HG02642 (cell line): Measurements from ENCODE around the gene COX4I2.
"Not testable (repeated sequence)": the region's sequence is repeated elsewhere in the genome, so short reads cannot be mapped to it uniquely, and the experiment has no call there.

Experiments used
- ATAC-seq: cut with Tn5 transposase; IDR thresholded peaks from one replicate; pipeline ENCODE4 v1.9.1; 2021; ENCODE audit warnings: mild to moderate bottlenecking; ENCODE audit not compliant: unreplicated experiment, poor library complexity

The COX4I2 gene

GRCh38 chr20:31606804-31607639 is 30.7 kb upstream of the COX4I2 start:
- ATAC-seq: no peak

DNA sequence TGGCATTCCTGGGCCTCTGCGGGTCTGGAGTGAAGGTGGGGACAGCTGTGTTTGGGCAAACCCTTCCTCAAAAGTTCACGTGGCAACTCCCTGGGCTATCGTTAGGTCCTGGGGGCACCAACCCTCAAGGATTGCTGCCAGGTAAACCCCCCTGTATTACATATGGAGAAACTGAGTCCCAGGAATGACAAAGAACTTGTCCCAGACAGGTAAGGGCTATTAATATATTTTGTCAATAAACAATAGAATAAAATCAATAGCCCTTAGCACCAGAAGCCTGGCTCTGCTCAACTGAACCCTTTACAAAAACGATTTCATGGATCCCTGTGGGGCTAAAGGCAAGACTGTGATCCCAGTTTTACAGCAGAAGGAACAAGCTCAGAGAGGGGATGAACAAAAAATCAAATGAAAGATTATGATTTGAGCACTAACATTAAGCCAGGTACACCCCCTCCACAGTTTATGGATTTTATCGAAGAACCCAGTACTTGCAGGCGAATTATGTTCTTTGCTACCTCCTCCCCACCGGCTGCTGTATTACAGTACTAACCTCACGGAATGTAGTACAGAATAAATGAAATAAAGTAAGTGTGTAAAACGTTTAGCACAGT is 30.0 kb upstream of the COX4I2 start:
- ATAC-seq: no peak

- no peak for ATAC-seq
Observed at GRCh38 chr20:31608251-31608945, 29.3 kb upstream of the COX4I2 start.

DNA sequence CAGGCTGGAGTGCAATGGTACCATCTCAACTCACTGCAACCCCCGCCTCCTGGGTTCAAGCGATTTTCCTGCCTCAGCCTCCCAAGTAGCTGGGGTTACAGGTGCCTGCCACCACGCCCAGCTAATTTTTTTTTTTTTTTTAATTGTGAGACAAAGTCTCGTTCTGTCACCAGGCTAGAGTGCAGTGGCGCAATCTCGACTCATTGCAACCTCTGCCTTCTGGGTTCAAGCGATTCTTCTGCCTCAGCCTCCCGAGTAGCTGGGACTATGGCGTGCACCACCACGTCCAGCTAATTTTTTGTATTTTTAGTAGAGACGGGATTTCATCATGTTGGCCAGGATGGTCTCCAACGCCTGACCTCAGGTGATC is 25.5 kb upstream of the COX4I2 start:
- ATAC-seq: not testable (repeated sequence)

- ATAC-seq: no peak
Observed at GRCh38 chr20:31615416-31615815, 22.3 kb upstream of the COX4I2 start.

DNA sequence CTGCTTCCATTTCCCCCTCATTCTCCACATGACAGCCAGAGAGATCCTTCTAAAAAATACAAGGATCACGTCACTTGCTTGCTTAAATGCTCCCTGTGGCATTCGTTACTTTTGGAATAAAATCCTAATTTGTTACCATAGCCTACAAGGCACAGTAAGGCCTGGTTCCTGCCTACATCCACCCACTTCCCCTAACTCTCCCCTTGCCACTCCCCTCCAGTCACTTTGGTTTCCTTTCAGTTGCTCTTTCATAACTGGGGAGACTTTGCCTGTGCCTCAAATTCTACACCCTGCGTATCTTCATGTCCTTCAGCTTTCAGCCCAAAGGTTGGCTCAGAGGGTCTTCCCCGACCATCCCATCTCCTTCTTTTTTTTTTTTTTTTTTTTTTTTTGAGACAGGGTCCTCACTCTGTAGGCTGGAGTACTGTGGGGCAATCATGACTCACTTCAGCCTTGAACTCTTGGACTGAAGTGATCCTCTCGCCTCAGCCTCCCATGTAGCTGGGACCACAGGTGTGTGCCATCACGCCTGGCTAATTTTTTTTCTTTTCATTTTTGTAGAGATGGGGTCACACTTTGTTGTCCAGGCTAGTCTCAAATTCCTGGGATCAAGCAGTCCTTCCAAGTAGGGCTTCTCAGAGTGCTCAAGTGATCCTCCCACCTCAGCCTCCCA is 20.1 kb upstream of the COX4I2 start:
- ATAC-seq: no peak

- no peak for ATAC-seq
Observed at GRCh38 chr20:31620246-31620645, 17.5 kb upstream of the COX4I2 start.

- not testable (repeated sequence) for ATAC-seq
Observed at GRCh38 chr20:31623123-31623505, 14.6 kb upstream of the COX4I2 start.

GRCh38 chr20:31626534-31626933 is 11.2 kb upstream of the COX4I2 start:
- not testable (repeated sequence) for ATAC-seq

DNA sequence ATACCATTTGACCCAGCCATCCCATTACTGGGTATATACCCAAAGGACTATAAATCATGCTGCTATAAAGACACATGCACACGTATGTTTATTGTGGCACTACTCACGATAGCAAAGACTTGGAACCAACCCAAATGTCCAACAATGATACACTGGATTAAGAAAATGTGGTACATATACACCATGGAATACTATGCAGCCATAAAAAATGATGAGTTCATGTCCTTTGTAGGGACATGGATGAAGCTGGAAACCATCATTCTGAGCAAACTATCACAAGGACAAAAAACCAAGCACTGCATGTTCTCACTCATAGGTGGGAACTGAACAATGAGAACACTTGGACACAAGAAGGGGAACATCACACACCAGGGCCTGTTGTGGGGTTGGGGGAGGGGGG is 9.7 kb upstream of the COX4I2 start:
- not testable (repeated sequence) for ATAC-seq

- no peak for ATAC-seq
Observed at GRCh38 chr20:31630187-31630790, 7.4 kb upstream of the COX4I2 start.

DNA sequence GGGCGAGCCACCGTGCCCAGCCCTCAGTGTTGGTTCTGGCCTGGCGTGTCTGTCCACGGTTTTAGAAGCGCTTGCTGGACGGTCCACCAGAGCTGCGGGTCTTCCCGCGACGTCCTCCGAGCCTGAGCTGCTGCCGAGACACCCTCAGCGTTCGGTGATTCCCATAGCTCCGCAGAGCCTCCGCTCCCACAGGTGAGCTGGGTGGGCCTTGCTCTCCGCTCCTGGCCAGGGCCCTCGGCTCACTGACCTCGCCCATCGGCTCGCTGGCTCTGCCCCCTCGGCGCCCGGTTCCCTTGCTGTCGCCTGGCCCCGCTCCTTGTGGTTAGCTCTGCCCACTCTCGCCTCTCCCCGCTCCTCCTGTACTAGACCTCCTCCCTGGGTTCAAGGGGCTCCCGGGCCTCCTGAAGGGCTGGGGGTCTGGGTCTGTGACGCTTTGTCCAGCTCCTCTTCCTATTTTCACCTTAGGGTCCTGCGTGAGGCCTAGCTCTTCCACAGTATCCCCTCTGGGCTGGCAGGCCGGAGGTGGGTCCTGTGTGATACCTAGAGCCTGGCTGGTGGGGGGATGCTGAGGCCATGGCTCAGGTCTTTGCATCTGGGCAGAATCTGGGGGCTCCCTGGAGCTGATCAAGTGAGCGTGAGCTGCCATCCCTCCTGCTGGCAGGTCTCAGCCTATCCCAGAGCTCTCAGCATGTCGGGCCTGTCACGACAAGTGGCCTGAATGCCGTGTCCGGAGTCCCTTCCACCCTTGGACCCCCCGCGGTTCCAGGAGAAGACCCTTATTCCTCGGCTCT is 5.0 kb upstream of the COX4I2 start:
- ATAC-seq: no peak

DNA sequence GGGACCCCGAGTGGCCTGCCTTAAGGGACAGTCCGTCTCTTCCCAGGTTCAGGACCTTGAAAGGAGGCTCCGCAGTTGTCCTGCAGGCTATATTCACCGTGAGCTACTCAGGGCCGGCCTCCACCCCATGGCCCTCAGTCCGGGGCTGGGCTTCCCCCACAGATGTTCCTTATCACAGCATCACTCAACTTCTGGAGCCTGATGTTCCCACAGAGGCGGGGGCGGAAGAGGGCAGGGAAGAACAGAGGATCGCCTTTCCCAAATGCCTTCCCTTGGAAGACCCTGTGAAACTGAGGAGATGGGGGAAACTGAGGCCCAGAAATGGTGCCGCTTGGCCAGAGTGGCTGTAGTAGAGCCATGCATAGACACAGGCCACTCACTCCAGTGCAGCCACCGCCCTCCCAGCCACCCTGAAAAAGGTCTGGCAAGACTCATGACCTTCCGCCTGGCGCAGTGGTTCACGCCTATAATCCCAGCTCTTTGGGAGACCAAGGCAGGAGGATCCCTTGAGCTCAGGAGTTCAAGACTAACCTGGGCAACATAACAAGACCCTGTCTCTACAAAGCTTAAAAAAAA is 4.3 kb upstream of the COX4I2 start:
- ATAC-seq: no peak

DNA sequence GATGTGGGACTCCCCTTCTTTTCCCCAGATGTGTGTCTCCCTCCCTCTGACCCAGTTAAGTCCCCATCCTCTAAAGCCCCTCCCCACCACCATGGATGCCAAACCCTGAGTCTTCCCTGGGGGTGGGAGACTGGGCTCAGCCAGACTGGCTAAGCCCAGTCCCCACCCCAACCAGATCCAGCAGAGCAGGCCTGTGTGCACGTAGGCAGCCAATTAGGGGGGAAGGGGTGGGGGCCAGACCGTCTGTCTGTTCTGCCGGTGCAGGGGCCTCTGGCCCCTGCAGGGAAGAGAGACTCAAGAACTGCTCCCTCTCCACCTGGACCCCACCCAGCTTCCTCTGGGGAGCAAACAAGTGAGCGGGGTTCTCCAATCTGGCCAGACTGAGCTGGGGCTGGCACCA is 605 bp downstream of the COX4I2 start:
- no peak for ATAC-seq

GRCh38 chr20:31638816-31639215 is 1.1 kb downstream of the COX4I2 start:
- no peak for ATAC-seq

DNA sequence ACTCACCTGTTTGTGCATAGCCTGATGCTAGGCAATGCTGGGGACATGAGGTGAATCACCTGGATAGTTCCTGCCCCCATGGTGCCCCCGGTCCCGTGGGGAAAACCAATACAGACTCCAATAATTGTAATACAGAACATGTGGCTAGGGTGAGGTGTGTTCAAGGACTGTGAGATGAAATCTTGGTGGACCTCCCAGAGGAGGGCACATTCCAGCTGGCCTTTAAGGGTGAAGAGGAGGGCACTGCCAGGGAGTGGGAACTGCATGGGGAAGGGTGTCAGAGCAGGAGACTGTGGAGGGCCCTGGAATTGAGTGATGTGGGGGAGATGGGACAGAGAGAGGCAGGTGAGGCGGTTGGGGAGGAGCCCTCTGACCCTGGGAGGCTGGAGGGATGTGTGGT is 2.5 kb downstream of the COX4I2 start:
- ATAC-seq: no peak

DNA sequence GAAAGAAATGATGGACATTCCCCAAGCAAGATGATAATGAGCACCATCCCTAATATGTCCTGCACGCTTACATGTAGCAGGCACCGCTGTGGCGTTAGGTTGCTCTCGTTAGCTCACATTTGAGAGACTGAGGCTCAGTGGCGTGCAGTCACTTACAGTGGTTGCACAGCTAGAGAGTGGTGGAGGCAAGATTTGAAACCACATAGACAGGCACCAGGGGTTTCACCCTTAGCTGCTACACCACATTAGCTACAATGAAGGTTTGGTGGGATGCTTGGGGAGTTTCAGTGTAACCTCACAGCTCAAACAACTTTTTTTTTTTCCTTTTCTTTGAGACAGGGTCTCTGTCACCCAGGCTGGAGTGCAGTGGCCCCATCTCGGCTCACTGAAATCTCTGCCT is 3.7 kb downstream of the COX4I2 start:
- no peak for ATAC-seq

DNA sequence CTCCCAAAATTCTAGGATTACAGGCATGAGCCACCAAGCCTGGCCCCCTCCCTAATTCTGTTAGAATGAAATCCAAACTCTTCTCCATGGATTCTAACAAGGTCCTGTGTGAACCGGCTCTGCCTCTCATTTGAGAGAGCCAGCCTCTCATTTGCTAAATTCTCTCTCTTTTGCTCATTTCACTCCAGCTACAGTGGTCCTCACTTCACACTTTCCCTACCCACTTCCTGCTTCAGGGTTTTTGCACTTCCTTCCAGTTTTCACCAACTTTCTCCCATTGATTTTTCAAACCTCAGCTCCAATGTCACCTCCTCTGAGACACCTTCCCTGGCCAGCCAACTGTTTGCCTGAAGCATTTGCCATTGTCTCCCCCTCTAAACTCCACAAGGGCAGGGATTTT is 5.1 kb downstream of the COX4I2 start:
- ATAC-seq: no peak

DNA sequence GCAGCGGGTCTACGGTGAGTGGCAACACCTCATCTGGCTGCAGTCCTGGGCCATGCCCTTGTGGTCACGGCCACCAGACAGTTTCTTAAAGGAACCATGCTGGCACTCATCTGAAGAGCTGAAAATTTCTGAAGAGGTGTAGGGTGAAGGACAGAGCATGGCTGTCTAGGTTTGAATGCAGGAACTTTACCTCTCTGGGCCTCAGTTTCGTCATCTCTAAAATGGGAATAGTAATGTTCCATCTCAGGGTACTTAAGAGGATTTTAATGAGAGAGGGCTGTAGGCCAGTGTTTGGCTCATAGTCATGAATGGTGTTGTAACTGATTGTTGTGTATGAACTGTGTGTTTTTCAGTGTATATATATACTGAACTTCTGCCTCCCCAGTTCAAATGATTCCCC is 5.8 kb downstream of the COX4I2 start:
- ATAC-seq: no peak
